Islet precursor cell (in vitro differentiated cells): ENCODE measurements around the gene PCDHA1.

Source experiments
- DNase-seq: peaks from one replicate; pipeline ENCODE4 v3.0.0-alpha.2; 2018

Gene PCDHA1

GRCh38 chr5:141051521-141051866 is 265.6 kb downstream of the PCDHA1 start:
- DNase-seq: peak; percentile 59
